GM12878 (cell line): Measurements from ENCODE around the gene DACH1.

Experiments
- ATF7 ChIP-seq: fragments of 450-650 bp; IDR thresholded peaks from 2 replicates; pipeline ENCODE4 v1.6.1; 2016; ENCODE audit warnings: low read depth, mild to moderate bottlenecking
- BRCA1 ChIP-seq: IDR thresholded peaks from 2 replicates; pipeline ENCODE4 v1.6.1; 2011; ENCODE audit warnings: low read depth, low read length, improper control_type of control experiment
- CEBPB ChIP-seq, 2 experiments: fragments of 150-350 bp in 1 of 2; IDR thresholded peaks; 2 replicates each; pipeline ENCODE4 v1.6.1; 2012 to 2014; ENCODE audit warnings: low read depth in 2 of 2, low read length in 2 of 2, borderline replicate concordance in 1 of 2, inconsistent platforms in 1 of 2
- EED ChIP-seq: sonication (generic); IDR thresholded peaks from 2 replicates; pipeline ENCODE4 v1.6.1; 2016; ENCODE audit warnings: antibody characterized with exemption, low read depth
- JUND ChIP-seq: IDR thresholded peaks from 2 replicates; pipeline ENCODE4 v1.6.1; 2012; ENCODE audit warnings: low read depth, mild to moderate bottlenecking, low read length, improper control_type of control experiment, moderate library complexity
- MYC ChIP-seq: IDR thresholded peaks from 2 replicates; pipeline ENCODE4 v1.6.1; 2011; ENCODE audit warnings: mild to moderate bottlenecking, low read length, moderate library complexity, inconsistent platforms; ENCODE audit not compliant: insufficient read depth, insufficient replicate concordance, insufficient read length, severe bottlenecking
- POLR2A ChIP-seq: IDR thresholded peaks from 2 replicates; pipeline ENCODE4 v1.6.1; 2011; ENCODE audit warnings: low read depth, mild to moderate bottlenecking, low read length
- SMAD1 ChIP-seq: fragments of 450-650 bp; IDR thresholded peaks from 2 replicates; pipeline ENCODE4 v1.6.1; 2018; ENCODE audit warnings: mild to moderate bottlenecking, low read depth; ENCODE audit not compliant: partially characterized antibody
- TAF1 ChIP-seq: IDR thresholded peaks from 2 replicates; pipeline ENCODE4 v1.6.1; 2011; ENCODE audit warnings: mild to moderate bottlenecking, low read depth, low read length, borderline replicate concordance
- USF1 ChIP-seq: IDR thresholded peaks from 2 replicates; pipeline ENCODE4 v1.6.1; 2011; ENCODE audit warnings: borderline replicate concordance, low read depth, mild to moderate bottlenecking, moderate library complexity, mixed read lengths, low read length; ENCODE audit not compliant: insufficient read depth; ENCODE audit errors: extremely low read length
- YBX1 ChIP-seq: fragments of 450-650 bp; IDR thresholded peaks from 2 replicates; pipeline ENCODE4 v1.6.1; 2016; ENCODE audit warnings: antibody characterized with exemption
- ZNF274 ChIP-seq: IDR thresholded peaks from one replicate; pipeline ENCODE4 v1.8.0; 2011; ENCODE audit not compliant: insufficient read length, insufficient read depth
- TF ChIP-seq, protein P1 (sequence below), 3 experiments: IDR thresholded peaks in 2 of 3; conservative IDR thresholded peaks in 1 of 3; 2 replicates each; pipeline ENCODE4 v1.5.1; 2011; ENCODE audit warnings: low read depth in 3 of 3, low read length in 3 of 3, mild to moderate bottlenecking in 3 of 3, control low read depth in 2 of 3, moderate library complexity in 2 of 3, inconsistent platforms in 1 of 3, mixed read lengths in 1 of 3; ENCODE audit not compliant: control insufficient read depth in 2 of 3, insufficient read depth in 1 of 3; ENCODE audit errors: extremely low read depth in 1 of 3
- TF ChIP-seq, protein P2 (sequence below): IDR thresholded peaks from 2 replicates; pipeline ENCODE4 v1.6.1; 2012; ENCODE audit warnings: low read length, inconsistent platforms

GRCh38 chr13:71808708-71809107 lies 58.3 kb downstream of the DACH1 start:
- TF ChIP-seq BRCA1 (no peak), JUND (no peak), ZNF274 (no peak), ATF7 (no peak), EED (no peak), TAF1 (no peak), MYC (no peak), POLR2A (no peak), YBX1 (no peak), CEBPB (IDR thresholded peaks at IDR 0.05; ENCODE audit: borderline replicate concordance in 1 of 2, low read depth in 2 of 2, low read length in 2 of 2) (no peak), USF1 (no peak), SMAD1 (no peak)
- TF ChIP-seq, protein P1, sequence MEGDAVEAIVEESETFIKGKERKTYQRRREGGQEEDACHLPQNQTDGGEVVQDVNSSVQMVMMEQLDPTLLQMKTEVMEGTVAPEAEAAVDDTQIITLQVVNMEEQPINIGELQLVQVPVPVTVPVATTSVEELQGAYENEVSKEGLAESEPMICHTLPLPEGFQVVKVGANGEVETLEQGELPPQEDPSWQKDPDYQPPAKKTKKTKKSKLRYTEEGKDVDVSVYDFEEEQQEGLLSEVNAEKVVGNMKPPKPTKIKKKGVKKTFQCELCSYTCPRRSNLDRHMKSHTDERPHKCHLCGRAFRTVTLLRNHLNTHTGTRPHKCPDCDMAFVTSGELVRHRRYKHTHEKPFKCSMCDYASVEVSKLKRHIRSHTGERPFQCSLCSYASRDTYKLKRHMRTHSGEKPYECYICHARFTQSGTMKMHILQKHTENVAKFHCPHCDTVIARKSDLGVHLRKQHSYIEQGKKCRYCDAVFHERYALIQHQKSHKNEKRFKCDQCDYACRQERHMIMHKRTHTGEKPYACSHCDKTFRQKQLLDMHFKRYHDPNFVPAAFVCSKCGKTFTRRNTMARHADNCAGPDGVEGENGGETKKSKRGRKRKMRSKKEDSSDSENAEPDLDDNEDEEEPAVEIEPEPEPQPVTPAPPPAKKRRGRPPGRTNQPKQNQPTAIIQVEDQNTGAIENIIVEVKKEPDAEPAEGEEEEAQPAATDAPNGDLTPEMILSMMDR (IDR thresholded peaks at IDR 0.05 in 2 of 3, conservative IDR thresholded peaks at IDR 0.05 in 1 of 3; ENCODE audit: control insufficient read depth in 2 of 3, extremely low read depth in 1 of 3, insufficient read depth in 1 of 3, low read depth in 3 of 3, low read length in 3 of 3), result no peak
- TF ChIP-seq, protein P2, sequence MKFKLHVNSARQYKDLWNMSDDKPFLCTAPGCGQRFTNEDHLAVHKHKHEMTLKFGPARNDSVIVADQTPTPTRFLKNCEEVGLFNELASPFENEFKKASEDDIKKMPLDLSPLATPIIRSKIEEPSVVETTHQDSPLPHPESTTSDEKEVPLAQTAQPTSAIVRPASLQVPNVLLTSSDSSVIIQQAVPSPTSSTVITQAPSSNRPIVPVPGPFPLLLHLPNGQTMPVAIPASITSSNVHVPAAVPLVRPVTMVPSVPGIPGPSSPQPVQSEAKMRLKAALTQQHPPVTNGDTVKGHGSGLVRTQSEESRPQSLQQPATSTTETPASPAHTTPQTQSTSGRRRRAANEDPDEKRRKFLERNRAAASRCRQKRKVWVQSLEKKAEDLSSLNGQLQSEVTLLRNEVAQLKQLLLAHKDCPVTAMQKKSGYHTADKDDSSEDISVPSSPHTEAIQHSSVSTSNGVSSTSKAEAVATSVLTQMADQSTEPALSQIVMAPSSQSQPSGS, result no peak
